Glutamatergic neuron (in vitro differentiated cells): ENCODE measurements around the gene SLC44A4. TPM values are rescaled to one million over a fixed set of nuclear protein-coding genes. Genes with fewer than 3 reads are reported as not detected.
A peak's percentile ranks its signal among the peaks of the same experiment; 100 is the strongest.

ENCODE experiments used
- DNase-seq: peaks from one replicate; pipeline ENCODE4 v3.0.0; 2022
- H3K27ac Mint-ChIP-seq: one replicate; pipeline ENCODE4 v1.8.0; 2020; ENCODE audit warnings: mild to moderate bottlenecking, mixed read lengths, inconsistent platforms; ENCODE audit not compliant: unreplicated experiment
- H3K27me3 Mint-ChIP-seq: one replicate; pipeline ENCODE4 v1.8.0; 2020; ENCODE audit warnings: mild to moderate bottlenecking, moderate library complexity, mixed read lengths, inconsistent platforms; ENCODE audit not compliant: unreplicated experiment
- H3K36me3 Mint-ChIP-seq: one replicate; pipeline ENCODE4 v1.8.0; 2020; ENCODE audit warnings: mild to moderate bottlenecking, mixed read lengths, inconsistent platforms; ENCODE audit not compliant: unreplicated experiment
- H3K4me1 Mint-ChIP-seq: one replicate; pipeline ENCODE4 v1.8.0; 2020; ENCODE audit warnings: mild to moderate bottlenecking, low read depth, mixed read lengths, inconsistent platforms; ENCODE audit not compliant: unreplicated experiment
- H3K4me3 Mint-ChIP-seq: one replicate; pipeline ENCODE4 v1.8.0; 2020; ENCODE audit warnings: mild to moderate bottlenecking, mixed read lengths, inconsistent platforms; ENCODE audit not compliant: unreplicated experiment
- H3K9me3 Mint-ChIP-seq: one replicate; pipeline ENCODE4 v1.8.0; 2020; ENCODE audit warnings: mild to moderate bottlenecking, moderate library complexity, mixed read lengths, inconsistent platforms; ENCODE audit not compliant: unreplicated experiment
- total RNA-seq: library from RNA; stranded (reverse); fragmentation: NEBNext Ultra II Directional; extraction: Animal tissue kit (Norgen Biotek cat#: 25700); gene quantifications from one replicate; pipeline ENCODE4 v1.2.1, GENCODE V29; 2021; ENCODE audit not compliant: unreplicated experiment
- TF ChIP-seq, protein P1 (sequence below): fragments of 200-600 bp; sonication (generic); IDR thresholded peaks from one replicate; pipeline ENCODE4 v1.5.0; 2021; ENCODE audit not compliant: partially characterized antibody, unreplicated experiment

The SLC44A4 gene
- total RNA-seq, 1 donor from 2014 or later = not detected

DNA sequence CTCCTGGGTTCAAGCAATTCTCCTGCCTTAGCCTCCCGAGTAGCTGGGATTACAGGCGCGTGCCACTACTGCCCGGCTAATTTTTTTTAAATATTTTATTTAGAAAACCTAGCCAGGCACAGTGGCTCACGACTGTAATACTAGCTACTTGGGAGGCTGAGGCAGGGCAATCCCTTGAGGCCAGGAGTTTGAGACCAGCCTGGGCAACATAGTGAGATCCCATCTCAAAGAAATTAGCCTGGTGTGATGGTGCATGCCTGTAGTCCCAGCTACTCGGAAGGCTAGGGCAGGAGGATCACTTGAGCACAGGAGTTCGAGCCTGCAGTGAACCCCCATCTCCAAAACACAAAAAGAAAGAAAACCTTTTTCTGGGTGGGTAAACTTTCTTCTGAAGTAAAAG is 2.4 kb downstream of the SLC44A4 start:
- Mint-ChIP-seq H3K9me3 (peaks cover 4% of the 10 kb centered on the region), H3K4me1 (peaks cover 5% of the 10 kb centered on the region), H3K4me3 (no peak overlapping the region), H3K36me3 (peaks cover 3% of the 10 kb centered on the region), H3K27me3 (peaks cover 5% of the 10 kb centered on the region), H3K27ac (no peak overlapping the region)
- TF ChIP-seq, protein P1, sequence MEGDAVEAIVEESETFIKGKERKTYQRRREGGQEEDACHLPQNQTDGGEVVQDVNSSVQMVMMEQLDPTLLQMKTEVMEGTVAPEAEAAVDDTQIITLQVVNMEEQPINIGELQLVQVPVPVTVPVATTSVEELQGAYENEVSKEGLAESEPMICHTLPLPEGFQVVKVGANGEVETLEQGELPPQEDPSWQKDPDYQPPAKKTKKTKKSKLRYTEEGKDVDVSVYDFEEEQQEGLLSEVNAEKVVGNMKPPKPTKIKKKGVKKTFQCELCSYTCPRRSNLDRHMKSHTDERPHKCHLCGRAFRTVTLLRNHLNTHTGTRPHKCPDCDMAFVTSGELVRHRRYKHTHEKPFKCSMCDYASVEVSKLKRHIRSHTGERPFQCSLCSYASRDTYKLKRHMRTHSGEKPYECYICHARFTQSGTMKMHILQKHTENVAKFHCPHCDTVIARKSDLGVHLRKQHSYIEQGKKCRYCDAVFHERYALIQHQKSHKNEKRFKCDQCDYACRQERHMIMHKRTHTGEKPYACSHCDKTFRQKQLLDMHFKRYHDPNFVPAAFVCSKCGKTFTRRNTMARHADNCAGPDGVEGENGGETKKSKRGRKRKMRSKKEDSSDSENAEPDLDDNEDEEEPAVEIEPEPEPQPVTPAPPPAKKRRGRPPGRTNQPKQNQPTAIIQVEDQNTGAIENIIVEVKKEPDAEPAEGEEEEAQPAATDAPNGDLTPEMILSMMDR = no peak
- no peak for DNase-seq

GRCh38 chr6:31875877-31876276 is 2.9 kb downstream of the SLC44A4 start:
- H3K36me3 Mint-ChIP-seq = no peaks in the 10 kb centered on the region
- peak overlapping the region; percentile 1 for H3K4me3 Mint-ChIP-seq
- DNase-seq = no peak
- H3K27ac Mint-ChIP-seq = no peak overlapping the region
- H3K27me3 Mint-ChIP-seq = peaks cover 5% of the 10 kb centered on the region
- TF ChIP-seq, protein P1 = no peak
- H3K4me1 Mint-ChIP-seq = peaks cover 5% of the 10 kb centered on the region
- peaks cover 3% of the 10 kb centered on the region for H3K9me3 Mint-ChIP-seq

- Mint-ChIP-seq H3K9me3 (peaks cover 2% of the 10 kb centered on the region), H3K4me3 (no peak overlapping the region), H3K27me3 (peaks cover 5% of the 10 kb centered on the region), H3K4me1 (peaks cover 5% of the 10 kb centered on the region), H3K36me3 (no peaks in the 10 kb centered on the region), H3K27ac (no peak overlapping the region)
- TF ChIP-seq, protein P1 = no peak
- DNase-seq = no peak
Observed at GRCh38 chr6:31874836-31875572, 3.8 kb downstream of the SLC44A4 start.

- Mint-ChIP-seq H3K27me3 (peaks cover 5% of the 10 kb centered on the region), H3K36me3 (no peaks in the 10 kb centered on the region), H3K4me3 (no peak overlapping the region), H3K27ac (no peak overlapping the region), H3K4me1 (peaks cover 5% of the 10 kb centered on the region), H3K9me3 (peaks cover 1% of the 10 kb centered on the region)
- no peak for DNase-seq
- TF ChIP-seq, protein P1 = no peak
Observed at GRCh38 chr6:31874084-31874670, 4.6 kb downstream of the SLC44A4 start.

DNA sequence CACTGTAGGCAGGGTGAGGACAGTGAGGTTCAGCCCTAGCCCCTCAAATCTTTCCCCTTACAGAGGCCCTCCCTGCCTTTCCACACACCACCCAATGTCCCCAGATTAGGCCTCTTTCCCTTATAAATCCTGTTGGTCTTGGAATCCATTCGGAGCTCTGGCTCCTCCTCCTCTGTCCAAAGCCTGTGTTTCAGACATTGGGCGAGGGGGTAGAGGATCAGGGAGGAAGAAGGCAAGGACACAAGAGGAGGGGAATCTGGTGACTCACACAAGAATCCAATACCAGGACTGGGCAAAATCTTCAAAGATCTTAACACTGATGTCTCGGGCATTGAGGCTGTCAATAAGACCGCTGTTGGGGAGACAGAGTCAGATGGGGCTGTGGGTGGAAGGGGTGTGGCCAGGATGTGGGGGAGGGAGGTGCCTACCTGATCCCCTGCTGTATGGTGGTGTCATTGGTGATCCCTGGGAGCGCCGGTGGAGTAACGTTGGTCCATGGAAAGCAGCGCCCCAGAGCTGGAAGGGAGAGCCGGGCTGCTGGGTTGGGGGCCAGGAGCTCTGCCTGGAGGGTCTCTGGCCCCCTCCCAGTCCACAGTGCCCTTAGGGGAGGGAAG is 7.6 kb downstream of the SLC44A4 start:
- Mint-ChIP-seq H3K36me3 (no peaks in the 10 kb centered on the region), H3K27me3 (peaks cover 5% of the 10 kb centered on the region), H3K4me3 (no peak overlapping the region), H3K9me3 (no peaks in the 10 kb centered on the region), H3K27ac (no peak overlapping the region), H3K4me1 (no peaks in the 10 kb centered on the region)
- TF ChIP-seq, protein P1 = no peak
- DNase-seq = no peak
